HG02610 (cell line): ENCODE results near the gene C1orf21.

Experiments used
- ATAC-seq: cut with Tn5 transposase; IDR thresholded peaks from one replicate; pipeline ENCODE4 v1.9.1; 2021; ENCODE audit warnings: mild to moderate bottlenecking, moderate library complexity; ENCODE audit not compliant: unreplicated experiment

The C1orf21 gene

GRCh38 chr1:184510110-184510509 lies 123.3 kb downstream of the C1orf21 start:
- no peak for ATAC-seq

DNA sequence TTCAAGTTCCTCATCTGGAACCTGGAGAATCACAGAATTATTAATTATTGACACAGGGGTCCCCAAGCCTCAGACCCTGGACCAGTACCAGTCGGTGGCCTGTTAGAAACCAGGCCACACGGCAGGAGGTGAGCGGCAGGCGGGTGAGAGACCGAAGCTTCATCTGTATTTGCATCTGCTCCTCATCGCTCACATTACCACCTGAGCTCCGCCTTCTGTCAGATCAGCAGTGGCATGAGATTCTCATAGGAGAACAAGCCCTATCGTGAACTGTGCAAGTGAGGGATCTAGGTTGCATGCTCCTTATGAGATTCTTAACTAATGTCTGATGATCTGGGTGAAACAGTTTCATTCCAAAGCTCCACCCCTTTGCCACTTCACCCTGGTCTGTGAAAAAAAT lies 125.9 kb downstream of the C1orf21 start:
- ATAC-seq, result no peak

GRCh38 chr1:184513421-184513820 lies 126.6 kb downstream of the C1orf21 start:
- no peak for ATAC-seq

DNA sequence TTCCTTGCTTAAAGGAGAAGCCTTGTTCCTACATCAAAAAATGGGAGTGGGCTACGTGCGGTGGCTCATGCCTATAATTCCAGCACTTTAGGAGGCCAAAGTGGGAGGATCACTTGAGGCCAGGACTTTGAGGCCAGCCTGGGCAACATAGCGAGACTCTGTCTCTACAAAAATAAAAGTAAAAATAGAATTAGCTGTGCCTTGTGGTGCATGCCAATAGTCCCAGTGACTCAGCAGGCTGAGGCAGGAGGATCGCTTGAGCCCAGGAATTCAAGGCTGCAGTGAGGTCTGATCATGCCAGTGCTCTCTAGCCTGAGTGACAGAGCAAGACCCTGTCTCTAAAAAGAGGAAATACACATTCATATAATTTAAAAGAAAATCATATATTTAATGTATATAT lies 127.1 kb downstream of the C1orf21 start:
- no peak for ATAC-seq

- ATAC-seq, result no peak
Observed at GRCh38 chr1:184514447-184514846, 127.6 kb downstream of the C1orf21 start.

GRCh38 chr1:184517130-184517529 lies 130.3 kb downstream of the C1orf21 start:
- no peak for ATAC-seq

DNA sequence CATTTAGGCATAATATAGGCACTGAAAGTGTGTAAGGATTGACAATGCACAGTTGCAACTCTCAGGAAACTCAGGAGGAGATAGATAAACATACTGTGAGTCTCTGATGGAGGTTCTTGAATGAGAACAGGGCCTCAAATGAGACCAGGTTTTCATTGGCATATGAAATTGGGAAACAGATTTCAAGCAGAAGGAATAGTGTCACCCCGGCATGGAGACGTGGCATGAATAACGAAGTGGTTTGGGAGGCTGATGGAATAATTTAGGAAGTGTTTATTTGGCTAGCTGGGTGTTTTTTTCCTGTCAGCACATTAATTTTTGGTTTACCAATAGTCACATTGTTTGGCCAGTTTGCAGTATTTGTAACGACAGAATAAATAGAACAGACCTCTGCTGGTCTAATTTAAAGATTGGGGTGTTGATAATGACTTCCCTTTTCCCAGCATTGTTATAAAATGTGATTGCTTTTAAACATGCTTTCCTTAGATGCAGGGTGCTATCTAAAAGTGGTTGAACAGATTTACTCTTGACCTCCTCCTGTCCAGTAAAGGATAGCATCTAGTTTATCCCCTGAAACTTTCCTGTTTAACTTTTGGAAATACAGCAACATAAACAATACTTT lies 132.0 kb downstream of the C1orf21 start:
- ATAC-seq, result no peak

- ATAC-seq, result no peak
Observed at GRCh38 chr1:184520336-184520735, 133.5 kb downstream of the C1orf21 start.

DNA sequence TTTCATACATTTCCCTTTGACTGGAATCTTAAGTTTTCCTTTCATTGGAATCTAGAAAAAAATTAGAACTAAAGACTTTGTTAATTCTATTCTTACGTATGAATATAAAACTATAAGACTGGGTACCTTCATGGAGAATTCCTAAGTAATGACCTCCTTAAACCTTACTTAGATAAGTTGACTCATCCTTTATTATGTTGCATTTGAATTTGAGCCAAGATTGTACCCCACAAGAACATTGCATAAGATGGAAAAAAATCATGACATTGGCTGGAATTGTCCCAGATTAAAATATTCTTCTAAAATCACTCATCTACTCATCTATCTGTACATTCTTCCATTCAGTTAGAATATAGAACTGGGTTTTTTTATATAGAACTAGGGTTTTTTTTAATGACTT lies 137.4 kb downstream of the C1orf21 start:
- ATAC-seq, result no peak

GRCh38 chr1:184527402-184527801 lies 140.6 kb downstream of the C1orf21 start:
- ATAC-seq, result no peak

DNA sequence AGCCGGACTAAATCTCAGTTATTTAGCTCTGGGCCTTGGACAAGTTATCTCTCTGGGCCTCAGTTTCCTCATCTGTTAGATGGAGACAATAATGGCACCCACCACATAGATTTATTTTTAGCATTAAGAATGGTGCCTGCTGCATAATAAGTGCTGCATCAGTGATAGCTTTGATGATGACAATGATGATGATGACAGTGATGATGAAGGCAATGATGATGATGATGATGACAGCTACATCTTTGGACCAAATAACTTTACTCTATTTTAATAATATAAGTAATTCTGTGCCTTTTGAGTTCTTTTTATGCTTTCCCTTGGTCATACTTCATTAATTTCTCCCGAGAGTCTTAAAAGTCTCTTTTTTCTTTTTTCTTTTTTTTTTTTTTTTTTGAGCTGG lies 143.4 kb downstream of the C1orf21 start:
- no peak for ATAC-seq

GRCh38 chr1:184531296-184531695 lies 144.5 kb downstream of the C1orf21 start:
- ATAC-seq, result no peak

DNA sequence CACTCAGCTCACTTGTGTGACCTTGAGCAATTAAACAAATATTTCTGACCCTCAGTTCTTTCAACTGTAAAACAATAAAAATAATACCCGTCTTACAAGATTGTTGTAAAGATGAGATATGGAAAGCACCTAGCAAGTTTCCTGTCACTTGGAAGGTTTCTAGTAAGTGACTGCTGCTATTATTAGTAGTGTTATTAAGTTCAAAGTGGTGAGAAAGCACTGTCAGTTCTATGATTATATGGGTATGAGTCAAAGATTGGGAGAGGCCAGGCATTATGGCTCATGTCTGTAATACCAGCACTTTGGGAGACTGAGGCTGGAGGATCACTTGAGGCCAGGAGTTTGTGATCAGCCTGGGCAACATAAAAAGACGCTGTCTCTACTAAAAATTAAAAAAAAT lies 145.4 kb downstream of the C1orf21 start:
- peak; percentile 54 for ATAC-seq

GRCh38 chr1:184533049-184533448 lies 146.2 kb downstream of the C1orf21 start:
- ATAC-seq, result peak; percentile 50

GRCh38 chr1:184533915-184534314 lies 147.1 kb downstream of the C1orf21 start:
- ATAC-seq, result no peak

DNA sequence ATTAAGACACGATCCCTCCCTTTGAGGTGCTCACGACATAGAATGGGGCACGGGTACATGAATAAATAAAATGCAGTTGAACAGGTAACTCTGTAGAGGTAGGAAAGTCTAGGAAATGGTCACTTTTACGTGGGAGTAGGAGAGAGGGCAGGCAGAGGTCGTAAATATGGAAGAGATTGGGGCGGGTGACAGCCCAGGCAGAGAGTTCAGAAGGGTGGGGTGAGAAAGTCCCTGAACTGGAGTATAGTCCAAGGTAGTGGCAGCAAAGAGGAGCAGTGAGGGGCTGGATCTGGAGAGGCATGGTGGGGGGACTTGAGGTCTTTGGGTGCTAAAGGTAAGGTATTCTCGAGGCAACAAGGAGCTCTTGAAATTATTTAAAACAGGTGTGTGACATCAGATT lies 147.9 kb downstream of the C1orf21 start:
- no peak for ATAC-seq

- ATAC-seq, result no peak
Observed at GRCh38 chr1:184535191-184535970, 148.6 kb downstream of the C1orf21 start.

- ATAC-seq, result no peak
Observed at GRCh38 chr1:184536246-184536985, 149.6 kb downstream of the C1orf21 start.

GRCh38 chr1:184539580-184539979 lies 152.8 kb downstream of the C1orf21 start:
- ATAC-seq, result no peak

DNA sequence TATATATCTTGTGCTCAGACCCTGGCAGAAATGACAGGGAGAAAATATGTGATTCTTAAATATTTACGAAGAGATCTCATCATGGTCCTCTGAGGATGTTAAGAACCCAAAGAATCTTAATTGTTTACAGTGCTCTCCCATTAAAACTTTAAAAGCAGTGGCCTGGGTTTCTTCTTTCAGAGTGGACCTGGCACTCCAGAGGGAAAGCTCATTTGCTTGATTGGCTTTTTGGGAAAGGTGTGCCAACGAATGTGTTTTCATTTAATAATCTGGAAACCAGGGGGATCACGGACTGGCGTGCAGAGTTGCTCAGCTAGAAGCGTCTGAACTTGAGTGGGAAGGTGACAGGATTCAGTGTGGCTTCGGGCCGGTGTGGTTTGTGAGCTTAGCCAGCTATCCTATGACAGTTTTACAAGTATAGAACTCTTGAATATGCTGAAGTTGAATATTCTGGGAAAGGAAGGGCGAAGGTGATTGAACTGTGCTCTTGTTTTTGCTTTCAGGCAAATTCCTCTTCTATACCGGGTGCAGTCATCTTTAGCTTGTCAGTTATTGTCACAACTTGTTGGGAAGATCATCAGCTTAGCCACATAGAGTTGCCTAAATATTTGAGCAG lies 154.8 kb downstream of the C1orf21 start:
- no peak for ATAC-seq

DNA sequence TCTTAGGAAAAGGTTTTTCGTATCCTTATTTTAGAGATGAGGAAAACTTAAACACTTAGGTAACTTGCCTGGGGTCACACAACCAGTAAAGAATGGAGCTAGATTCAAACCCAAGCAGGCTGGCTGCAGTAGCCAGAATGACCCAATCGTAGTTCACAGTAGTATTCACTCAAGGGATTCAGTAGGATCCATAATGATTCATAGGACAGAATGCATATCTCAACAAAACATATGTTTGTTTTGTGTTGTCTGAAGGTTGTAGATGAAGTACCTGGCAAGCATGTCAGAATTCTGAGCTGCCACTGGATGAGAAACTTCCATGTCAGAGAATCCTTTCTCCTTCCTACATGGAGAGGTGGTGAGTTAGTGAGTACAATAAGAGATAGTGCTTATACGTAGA lies 155.5 kb downstream of the C1orf21 start:
- ATAC-seq, result no peak
